ENCODE data around the gene PRKN.
A peak's percentile ranks its signal among the peaks of the same experiment; 100 is the strongest.

Gene PRKN

GRCh38 chr6:161424421-161424820 is 1303.1 kb downstream of the PRKN start:
- no peak for DNase-seq (ENCODE audit: low read depth)
- H3K4me3 ChIP-seq (replicated peaks; ENCODE audit: low read depth, low read length) = no peak overlapping the region
- TF ChIP-seq CTCF (IDR thresholded peaks at IDR 0.05; ENCODE audit: low read length, missing control alignments) = no peak

GRCh38 chr6:161422710-161423680 is 1304.6 kb downstream of the PRKN start:
- DNase-seq (ENCODE audit: low read depth) = peak; percentile 53
- no peak overlapping the region for H3K4me3 ChIP-seq (replicated peaks; ENCODE audit: low read depth, low read length)
- TF ChIP-seq CTCF (IDR thresholded peaks at IDR 0.05; ENCODE audit: low read length, missing control alignments) = no peak

- H3K4me3 ChIP-seq (replicated peaks; ENCODE audit: low read depth, low read length) = no peak overlapping the region
- TF ChIP-seq CTCF (IDR thresholded peaks at IDR 0.05; ENCODE audit: low read length, missing control alignments) = peak; percentile 65
- DNase-seq (ENCODE audit: low read depth) = peak; percentile 94
Measured at GRCh38 chr6:161418463-161418945, 1309.1 kb downstream of the PRKN start.

GRCh38 chr6:161417717-161418462 is 1309.7 kb downstream of the PRKN start:
- no peak overlapping the region for H3K4me3 ChIP-seq (replicated peaks; ENCODE audit: low read depth, low read length)
- DNase-seq (ENCODE audit: low read depth) = peak; percentile 93
- no peak for TF ChIP-seq CTCF (IDR thresholded peaks at IDR 0.05; ENCODE audit: low read length, missing control alignments)

GRCh38 chr6:161415302-161415855 is 1312.2 kb downstream of the PRKN start:
- H3K4me3 ChIP-seq (replicated peaks; ENCODE audit: low read depth, low read length) = no peak overlapping the region

More at GRCh38 chr6:161415302-161415855, 1312.2 kb downstream of the PRKN start:
- no peak for DNase-seq (ENCODE audit: low read depth)
- no peak for TF ChIP-seq CTCF (IDR thresholded peaks at IDR 0.05; ENCODE audit: low read length, missing control alignments)
